GM13977 (cell line): Measurements from ENCODE around the gene EEFSEC.

ENCODE experiments used
- DNase-seq: peaks from one replicate; pipeline ENCODE4 v3.0.0; 2012; ENCODE audit warnings: low spot score
- CTCF ChIP-seq: IDR thresholded peaks from 2 replicates; pipeline ENCODE4 v1.5.1; 2012; ENCODE audit warnings: mild to moderate bottlenecking, control low read depth; ENCODE audit not compliant: insufficient read depth; ENCODE audit errors: extremely low read depth, missing control alignments
- in situ Hi-C: fragments of 300-500 bp; cut with MboI; formaldehyde crosslinking; loops from one replicate; pipeline ENCODE4 v1.12.0; 2022; ENCODE audit warnings: low sequenced_read_pairs, low pct_unique_long_range_greater_than_20kb, mixed read lengths, inconsistent platforms; ENCODE audit not compliant: unreplicated experiment

EEFSEC gene

GRCh38 chr3:128180913-128181312 is 27.6 kb downstream of the EEFSEC start:
- in situ Hi-C loops: no loop called here
- no peak for TF ChIP-seq CTCF
- DNase-seq: no peak

GRCh38 chr3:128182656-128183055 is 29.4 kb downstream of the EEFSEC start:
- no peak for TF ChIP-seq CTCF
- no peak for DNase-seq
- in situ Hi-C loops: no loop called here

GRCh38 chr3:128185630-128186447 is 32.6 kb downstream of the EEFSEC start:
- in situ Hi-C loops: no loop called here
- no peak for DNase-seq

GRCh38 chr3:128187495-128187894 is 34.2 kb downstream of the EEFSEC start:
- no peak for DNase-seq
- no peak for TF ChIP-seq CTCF
- in situ Hi-C loops: no loop called here

More at GRCh38 chr3:128185630-128186447, 32.6 kb downstream of the EEFSEC start:
- no peak for TF ChIP-seq CTCF

GRCh38 chr3:128188326-128188725 is 35.0 kb downstream of the EEFSEC start:
- no peak for DNase-seq
- in situ Hi-C loops: no loop called here
- TF ChIP-seq CTCF: no peak

- DNase-seq: no peak
- in situ Hi-C loops: no loop called here
- no peak for TF ChIP-seq CTCF
Measured at GRCh38 chr3:128188956-128189355, 35.7 kb downstream of the EEFSEC start.
